Lung microvascular endothelial cell (primary cell): ENCODE data around the gene LMNTD2. TPM values are rescaled to one million over a fixed set of nuclear protein-coding genes. Genes with fewer than 3 reads are reported as not detected.
A peak's percentile ranks its signal among the peaks of the same experiment; 100 is the strongest.
"Not testable (repeated sequence)": the region's sequence is repeated elsewhere in the genome, so short reads cannot be mapped to it uniquely, and the experiment has no call there.

ENCODE experiments used
- DNase-seq, 2 donors: peaks; one replicate each; pipeline versions ENCODE4 v3.0.0 to v3.0.0-alpha.2; 2010; ENCODE audit warnings: low read depth in 2 of 2
- total RNA-seq: library from RNA; depleted of rRNA; stranded (reverse); fragments of >200 nt; gene quantifications from 2 replicates; pipeline ENCODE4 v1.2.1, GENCODE V29; 2014

The LMNTD2 gene
- total RNA-seq, 1 donor from 2014 or later = 1.4 TPM

DNA sequence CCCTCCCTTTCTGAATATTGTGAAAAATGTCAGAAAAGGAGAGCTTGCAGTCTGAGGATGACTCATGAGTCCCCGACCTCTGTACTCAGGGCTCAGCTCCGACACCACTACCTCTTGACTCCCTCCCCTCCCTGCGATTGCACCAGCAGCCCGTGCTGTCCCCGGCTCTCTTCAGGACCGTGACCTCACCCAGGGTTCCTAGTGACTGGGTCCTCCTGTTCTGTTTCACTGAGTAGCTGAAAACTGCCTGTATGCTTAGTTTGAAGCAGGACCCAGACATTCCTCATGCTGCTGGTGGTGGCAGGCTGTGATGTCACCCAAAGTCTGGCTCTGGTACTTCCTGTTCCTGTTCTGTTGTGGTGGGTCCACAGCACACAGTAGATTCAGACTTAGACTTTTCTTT is 27.4 kb upstream of the LMNTD2 start:
- DNase-seq = peak in 1 of 2 donors; percentile 63

DNA sequence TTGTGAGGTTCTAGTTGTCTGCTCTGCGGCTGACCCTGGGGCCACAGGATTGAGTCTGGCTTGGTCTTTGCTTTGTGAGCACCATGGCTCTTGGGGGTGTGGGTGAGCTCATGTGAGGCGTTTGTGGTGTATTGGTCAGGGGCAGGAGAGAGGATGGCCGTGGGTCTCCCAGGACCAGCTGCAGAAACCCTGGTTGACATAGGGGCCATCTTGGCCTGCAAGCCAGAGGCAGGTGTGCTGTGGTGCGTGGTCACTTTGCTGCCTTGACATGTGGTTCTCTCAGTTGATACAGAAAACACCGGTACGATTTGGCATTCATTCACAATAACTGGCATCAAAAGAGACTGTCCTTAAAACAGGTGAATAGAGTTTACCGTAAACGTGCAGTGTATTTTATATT is 27.0 kb upstream of the LMNTD2 start:
- no peak for DNase-seq

DNA sequence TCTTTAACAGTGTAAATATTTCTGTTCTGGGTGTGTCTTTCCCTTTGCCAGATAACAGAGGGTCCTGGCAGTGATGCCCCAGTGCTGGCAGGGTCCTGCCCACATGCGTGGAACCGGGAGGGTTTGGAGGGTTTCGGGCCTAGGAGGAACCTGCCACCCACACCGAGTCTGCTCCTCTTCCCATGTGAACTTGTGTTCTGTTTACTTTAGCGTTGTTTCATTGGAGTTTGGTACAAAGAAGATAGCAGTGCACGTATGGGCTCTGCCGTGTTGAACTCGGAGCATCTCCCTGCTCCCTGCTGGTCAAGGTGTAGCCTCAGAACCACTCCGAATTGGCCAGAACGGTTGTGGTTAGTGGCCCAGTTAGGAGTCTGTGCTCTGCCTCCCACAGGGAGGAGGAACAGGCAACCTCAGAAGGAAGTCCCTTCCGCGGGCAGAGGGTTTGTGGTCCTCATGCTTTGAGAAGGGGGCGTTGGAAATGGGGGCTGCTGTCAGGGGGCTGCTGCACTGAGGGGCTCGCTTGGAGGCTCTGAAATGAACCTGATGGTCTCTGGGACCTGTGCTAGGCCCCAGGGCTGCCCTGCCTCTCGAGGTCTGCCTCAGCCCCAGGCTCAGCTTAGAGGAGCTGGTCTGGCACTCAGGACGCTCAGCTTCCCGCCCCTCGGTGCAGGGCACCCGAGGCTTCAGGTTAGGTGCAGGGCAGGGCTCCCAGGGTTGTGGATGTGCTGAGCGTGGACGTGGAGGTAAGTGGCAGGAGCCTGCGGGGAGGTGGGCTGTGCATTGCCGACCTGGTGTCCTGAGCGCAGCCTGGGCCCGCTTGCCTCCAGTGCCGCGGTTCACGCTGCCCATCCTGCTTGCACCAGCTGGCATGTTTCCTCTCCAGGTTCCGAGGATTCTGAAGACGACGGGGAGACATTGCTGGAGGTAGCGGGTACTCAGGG is 26.1 kb upstream of the LMNTD2 start:
- DNase-seq = no peak

DNA sequence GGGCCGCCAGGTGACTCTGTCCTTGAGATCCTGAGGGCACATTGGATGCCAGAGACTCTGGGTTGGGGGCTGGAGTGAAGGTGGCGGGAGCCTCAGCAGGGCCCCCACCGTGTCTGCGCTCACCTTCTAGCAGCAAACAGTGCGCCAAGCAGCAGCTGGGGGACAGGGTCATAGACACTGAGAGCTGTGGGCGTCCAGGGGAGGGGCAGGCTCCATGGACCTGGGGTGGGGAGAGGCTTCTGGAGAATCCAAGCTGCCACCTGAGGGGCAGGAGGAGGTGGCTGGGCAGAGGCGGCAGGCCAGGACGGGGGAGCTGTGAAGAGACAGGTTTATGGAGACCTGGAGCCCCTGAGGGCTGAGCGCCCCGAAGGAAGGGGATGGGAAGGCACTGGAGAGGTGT is 23.7 kb upstream of the LMNTD2 start:
- DNase-seq = no peak

DNA sequence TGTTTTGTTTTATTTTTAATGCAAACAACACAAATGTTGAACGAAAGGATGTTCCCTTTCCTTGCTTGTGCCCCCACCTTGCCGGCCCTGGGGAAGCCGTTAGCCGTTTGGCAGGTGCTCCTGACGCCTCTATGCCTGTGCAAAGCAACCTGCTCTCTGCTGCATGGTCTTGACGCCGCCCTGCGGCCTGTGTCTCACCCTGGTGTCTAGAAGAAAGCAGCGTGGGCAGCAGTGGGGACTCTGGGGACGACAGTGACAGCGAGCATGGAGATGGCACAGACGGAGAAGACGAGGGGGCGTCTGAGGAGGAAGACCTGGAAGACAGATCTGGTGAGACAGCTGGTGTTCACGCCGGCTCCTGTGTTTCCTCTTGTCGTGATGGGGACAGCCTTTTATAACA is 21.2 kb upstream of the LMNTD2 start:
- DNase-seq = no peak

DNA sequence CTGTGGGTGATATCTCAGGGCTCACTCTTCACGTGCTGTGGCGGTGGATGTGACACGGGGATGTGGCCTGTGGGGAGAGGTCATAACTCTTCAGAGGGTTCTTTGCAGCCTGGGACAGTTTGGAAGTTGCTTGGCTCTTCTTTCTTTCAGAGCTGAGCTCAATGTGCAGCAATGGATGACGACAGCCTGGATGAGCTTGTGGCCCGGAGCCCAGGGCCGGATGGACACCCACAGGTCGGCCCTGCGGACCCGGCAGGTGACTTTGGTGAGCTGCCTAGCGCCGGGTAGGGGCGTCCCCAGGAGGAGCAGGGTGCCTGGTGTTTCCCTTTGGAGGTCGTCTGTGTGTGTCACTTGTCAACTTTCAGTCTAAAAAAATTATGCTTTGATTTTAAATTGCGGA is 20.8 kb upstream of the LMNTD2 start:
- DNase-seq = no peak

DNA sequence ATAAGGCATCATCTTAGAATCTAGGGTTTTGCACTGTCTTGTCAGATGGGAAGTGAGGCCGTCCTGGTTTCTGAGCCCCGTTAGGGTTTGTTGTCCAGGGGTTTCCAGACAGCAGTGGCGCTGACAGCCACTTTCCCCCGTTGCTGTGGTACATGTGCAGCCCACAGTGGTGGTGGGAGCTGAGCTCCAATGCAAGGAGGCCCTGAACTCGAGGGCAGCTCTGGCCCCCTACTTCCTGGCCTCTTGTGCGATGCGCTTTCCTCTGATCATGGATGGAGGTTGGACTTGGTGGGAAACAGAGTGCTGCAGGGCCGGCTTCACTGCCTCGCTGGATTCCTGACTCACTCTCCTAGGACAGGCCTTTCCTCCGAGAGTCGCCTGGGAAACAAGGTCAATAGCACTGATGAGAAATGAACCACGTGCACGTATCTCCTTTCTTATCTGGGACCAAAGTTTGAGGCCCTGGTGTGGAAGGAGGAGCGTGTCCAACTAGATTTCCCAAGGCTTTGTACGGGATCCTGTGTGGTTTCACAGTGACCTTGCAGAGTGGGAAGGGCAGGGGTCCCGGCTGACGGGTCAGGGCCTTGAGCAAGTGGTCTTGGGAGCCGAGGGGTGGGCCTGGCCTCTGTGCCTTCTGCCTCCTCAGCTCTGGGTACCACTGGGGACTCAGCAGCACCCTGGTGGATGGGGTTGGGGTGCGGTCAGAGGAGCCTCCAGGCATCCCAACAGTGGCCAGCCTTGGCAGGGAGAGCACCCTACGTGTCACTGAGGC is 19.5 kb upstream of the LMNTD2 start:
- peak in 1 of 2 donors; percentile 37 for DNase-seq

DNA sequence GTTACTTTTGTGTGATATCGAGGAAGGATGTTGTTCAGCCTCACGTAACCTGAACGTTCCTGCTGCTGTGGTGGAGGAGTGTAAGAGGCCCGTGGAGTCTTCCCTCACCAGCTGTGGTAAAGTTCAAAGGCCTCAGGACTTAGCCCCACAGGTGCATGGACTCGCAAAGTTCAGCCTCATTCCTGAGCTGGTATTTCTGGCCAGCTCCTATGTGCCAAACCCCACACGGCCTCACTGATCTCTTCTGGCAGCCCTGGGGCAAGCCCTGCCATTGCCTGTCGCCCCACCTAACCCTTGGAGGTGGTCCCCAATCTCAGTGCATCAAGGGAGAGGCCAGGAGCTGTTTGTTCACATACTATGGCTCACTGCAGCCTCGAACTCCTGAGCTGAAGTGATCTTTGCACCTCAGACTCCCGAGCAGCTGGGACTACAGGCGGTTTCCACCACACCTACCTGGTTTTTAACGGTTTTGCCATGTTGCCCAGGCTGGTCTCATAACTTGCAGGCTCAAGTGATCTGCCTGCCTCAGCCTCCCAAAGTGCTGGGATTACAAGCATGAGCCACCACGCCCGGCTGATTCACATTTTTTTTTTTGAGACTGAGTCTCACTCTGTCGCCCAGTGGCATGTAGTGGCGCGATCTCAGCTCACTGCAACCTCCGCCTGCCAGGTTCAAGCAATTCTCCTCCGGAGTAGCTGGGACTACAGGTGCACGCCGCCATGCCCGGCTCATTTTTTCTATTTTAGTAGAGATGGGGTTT is 17.9 kb upstream of the LMNTD2 start:
- no peak for DNase-seq

DNA sequence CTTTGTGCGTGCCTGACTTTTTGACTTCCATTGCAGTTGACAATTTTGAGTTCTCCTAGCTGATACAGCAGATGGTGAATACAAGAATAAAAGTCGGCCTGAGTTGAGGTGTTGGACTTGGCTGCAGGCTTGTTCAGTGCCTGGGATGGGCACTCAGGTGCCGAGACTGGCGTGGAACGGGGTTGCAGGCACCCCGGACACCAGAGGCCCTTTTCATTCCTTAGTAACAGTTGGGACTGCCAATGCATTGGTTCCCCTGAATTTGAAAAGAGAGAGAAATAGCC is 17.0 kb upstream of the LMNTD2 start:
- DNase-seq = no peak

DNA sequence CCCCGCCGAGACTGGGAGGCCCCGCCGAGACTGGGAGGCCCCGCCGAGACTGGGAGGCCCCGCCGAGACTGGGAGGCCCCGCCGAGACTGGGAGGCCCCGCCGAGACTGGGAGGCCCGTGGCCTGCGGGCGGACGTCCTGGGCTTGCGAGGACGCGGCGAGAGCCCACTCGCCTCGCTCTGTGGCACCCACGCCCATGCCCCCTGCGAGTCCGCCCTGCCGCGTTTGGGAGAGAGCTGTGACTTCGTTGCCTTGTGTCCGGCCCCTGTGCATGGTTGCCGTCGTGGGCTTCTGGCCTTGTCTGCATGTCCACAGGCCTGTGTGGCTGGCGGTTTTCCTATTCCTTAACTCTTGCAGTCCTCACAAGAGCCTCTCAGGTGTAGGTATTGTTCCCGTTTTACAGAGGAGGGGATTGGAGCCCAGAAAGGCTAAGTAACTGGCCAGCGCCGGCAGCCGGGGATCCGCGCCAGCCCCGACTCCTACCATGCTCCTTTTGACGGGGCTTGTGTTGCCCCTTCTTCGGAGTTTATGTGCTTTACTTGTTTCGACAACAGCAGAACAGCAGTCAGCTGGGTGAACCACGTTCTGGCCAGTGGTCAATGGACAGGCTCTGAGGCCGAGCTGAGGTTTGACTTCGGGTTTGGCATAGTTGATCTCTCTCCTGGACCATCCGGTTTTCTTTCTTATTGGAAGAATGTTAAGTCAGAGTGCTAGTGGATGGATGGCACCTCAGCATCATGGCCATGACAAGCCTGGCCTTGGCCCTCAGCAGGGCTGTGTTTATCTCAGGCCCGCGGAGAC is 16.5 kb upstream of the LMNTD2 start:
- DNase-seq = peak; percentile 17 to 29

DNA sequence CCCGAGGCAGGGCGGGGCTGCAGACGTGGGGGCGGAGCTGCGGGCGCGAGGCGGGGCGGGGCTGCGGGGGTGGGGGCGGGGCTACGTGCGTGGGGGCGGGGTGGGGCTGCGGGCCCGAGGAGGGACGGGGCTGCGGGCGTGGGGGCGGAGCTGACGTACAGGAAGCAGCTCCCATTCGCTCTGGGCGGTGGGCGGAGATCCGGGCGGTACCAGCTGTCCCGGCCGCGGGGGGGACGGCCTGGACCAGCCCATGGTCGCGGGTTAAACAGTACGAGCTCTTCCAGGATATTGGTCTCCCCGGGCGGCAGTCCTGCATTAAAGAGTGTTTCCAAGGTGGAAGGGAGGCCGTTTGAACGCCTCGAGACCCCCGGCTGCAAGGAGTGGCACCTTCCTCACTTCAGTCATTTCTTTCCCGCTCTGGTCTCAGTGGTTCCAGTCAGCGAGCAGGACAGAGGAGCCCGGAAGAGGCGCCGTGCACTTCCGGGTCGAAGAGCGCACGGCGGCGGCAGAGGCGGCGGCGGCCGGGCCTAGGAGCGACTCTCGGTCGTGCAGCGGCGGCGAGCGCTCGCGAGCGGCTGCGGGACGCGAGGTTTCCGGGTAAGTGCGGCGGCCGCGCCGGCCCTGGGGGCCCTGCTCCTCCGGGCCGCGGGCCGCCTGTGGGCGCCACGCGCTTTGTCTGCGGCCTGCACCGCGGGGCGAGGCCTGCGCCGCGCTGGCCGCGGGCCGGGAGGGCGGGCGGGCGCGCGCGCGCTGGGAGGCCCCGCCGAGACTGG is 15.6 kb upstream of the LMNTD2 start, which contains the start of gene PHRF1:
Gene PHRF1 (plus strand): TSS at position 475 of the 773 bp plus-strand sequence. CDS start 5,043 bp downstream, outside the sequence.
- DNase-seq = peak; percentile 96 to 98

DNA sequence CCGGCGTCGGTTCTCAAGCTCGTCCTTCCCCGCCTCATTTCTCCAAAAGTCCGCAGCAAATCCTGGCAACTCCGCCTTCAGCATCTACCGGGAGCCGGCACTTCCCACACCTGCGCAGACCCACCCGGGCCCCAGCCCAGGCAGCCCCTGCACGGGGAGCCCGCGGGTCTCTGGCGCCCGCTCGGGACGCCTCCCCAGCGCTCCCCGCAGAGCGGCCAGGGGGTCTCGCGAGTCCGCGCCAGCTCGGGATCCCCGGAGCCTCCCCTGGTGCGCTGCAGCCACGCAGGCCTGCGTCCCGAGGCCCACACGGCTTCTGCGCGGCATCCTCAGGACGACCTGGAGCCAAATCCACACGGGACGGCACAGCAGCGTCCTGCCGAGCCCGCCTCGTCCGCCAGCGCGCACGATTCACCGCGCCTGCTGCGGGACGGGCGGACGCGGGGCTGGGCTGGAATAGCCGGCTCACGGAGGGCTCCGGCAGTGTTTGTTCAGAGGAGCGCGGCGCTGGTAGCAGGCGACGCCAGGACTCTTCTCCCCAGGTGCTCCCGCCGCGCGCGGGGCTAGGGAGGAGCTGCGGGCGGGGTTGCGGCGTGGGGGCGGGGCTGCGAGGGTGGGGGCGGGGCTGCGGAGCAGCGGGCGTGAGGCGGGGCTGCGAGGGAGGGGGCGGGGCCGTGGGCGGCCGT is 14.9 kb upstream of the LMNTD2 start:
- DNase-seq = peak in 1 of 2 donors; percentile 14

DNA sequence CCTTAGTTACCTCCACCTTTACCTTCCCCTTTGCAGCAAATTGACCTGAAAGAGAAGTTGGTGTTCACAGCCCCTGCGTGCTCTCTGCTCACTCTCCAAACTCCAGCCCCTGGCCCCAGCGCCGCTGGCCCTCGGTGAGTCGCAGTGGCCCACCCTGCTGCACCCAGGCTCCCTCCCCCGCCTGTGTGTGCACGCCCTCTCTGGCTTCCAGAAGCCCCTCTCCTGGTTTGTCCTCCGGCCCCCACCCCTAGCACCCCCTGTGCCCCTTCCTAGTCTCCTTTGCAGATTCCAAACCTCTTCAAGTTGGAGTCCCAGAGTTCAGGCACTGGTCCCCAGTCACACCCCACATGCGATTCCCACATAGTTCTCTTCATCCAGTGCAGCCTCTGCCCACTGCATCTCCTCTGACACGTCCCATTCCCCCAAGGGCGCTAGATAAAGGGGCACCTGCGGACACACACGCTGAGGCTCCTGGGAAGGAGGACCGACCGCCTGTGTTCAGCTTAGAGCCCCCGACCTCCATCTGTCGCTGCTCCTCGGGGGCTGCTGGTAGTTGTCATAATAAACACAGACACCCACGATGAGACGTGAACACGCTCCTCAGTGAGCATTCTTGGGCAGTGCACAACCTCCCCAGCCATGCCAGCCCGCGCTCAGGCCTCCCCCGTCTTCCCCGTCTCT is 14.2 kb upstream of the LMNTD2 start:
- no peak for DNase-seq

DNA sequence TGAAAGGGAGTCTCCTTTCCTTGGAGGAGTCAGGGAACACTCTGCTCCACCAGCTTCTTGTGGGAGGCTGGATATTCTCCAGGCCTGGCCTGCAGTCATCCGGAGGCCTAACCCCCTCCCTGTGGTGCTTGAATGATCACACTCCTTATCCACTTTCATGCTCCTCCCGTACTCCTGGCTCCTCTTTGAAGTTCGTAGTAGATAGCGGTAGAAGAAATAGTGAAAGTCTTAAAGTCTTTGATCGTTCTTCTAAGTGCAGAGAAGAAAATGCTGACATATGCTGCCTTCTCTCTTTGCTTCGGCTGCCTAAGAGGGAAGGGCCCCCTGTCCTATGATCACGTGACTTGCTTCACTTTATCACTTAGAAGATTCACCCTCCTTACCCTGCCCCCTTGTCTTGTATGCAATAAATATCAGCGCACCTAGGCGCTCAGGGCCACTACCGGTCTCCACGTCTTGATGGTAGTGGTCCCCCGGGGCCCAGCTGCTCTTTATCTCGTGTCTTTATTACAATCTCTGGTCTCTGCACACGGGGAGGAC is 13.6 kb upstream of the LMNTD2 start:
- not testable (repeated sequence) for DNase-seq

DNA sequence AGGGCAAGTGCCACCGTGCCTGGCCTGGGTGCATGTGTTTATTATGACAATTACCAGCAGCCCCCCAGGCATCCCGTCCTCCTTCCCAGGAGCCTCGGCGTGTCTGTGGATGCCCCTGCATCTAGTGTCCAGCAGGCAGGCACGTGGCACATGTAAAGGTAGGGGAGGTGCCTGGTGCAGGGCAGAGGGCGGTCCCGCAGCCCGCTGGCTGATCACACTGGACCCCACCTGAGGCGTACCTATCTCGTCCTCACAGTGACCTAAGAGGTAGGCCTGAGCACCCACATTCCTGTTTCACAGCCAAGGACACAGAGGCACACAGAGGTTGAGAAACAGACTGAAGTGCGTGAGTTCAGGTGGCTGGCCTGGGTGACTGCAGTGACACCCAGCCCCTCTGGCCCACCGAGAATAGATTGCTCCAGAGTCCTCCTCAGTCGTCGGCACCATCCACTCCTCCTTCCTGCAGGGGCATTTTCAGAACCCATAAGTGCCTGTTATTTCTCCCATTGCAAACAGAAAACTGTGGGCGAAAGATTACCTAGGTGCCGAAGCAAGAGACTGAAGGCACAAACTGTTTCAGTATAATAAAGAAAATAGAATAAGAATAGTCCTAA is 12.7 kb upstream of the LMNTD2 start:
- no peak for DNase-seq

DNA sequence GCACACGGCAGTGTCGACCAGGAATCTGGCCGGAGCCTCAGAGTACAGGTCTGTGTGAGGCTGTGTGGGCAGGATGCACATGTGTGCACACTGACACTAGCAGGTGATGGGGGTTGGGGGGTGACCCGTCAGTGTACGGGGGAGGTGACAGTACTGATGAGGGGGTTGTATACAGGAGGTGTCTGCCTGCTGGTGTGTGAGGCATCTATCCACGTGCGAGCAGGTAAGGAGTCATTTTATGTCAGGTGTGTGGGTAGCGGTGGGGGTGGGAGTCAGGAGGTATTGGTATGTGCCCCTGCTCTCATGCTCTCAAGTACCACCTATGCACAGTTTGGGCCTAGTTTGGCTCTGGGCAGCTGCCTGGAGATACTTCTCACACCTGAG is 11.3 kb upstream of the LMNTD2 start:
- no peak for DNase-seq

DNA sequence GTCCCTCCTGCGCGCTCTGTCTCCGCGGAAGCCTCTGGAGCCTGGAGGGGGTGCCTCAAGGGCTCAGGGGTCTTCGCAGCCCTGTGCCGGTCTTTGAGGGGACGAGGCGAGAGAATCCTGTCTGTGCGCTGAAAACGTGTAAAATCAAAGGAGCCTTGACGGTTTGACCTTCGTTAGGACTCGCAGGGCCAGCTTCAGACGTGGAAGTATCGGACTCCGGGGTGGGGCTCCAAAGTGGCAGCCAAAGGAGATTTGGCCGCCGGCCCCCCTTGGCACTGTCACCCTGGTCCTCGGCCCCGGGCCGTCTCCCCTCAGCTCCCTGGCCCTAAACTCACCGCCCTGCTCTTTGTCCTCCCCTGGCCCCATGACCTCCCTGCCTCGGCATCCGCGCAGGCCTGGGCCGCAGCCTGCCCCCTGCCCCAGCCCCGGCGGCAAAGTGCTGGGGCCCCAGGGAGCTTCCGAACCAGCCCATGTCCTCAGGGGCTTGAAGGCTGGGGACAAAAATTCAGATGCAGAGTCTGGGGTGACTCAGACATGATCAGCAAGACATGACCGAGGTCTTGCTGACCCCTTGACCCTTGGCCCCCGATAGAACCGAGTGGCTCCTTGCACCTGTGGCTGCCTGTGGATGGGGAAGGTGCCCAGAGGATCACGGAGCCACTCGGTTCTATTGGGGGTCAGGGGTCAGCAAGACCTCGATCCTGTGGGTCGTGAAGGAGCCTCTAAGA is 8.8 kb upstream of the LMNTD2 start:
- no peak for DNase-seq
